ELR (cell line): ENCODE results near the gene CD69.
"Not testable (repeated sequence)": the region's sequence is repeated elsewhere in the genome, so short reads cannot be mapped to it uniquely, and the experiment has no call there.

ENCODE experiments used
- DNase-seq: peaks from one replicate; pipeline ENCODE4 v3.0.0-alpha.2; 2015; ENCODE audit warnings: low read depth

The CD69 gene

DNA sequence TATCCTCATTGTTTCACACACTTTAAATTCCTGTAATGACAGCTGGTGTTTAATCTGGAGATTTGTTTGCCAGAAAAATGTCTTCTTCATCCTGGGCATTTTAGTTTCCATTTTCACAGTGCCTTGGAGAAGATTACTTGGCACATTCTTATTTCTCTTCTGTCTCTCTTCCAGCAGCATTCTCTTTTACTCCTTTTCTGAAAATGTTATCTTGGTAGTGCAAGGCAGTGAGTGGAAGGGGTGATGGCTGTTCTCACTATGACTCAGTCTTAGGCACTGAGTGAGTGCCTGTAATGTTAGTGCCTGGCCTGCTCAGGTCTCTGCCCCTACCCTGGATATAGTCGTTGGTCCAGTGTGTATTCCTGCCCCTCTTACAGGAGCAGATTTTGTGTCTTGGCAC, 40.9 kb downstream of the CD69 start:
- DNase-seq = no peak

GRCh38 chr12:9718968-9719367, 41.7 kb downstream of the CD69 start:
- no peak for DNase-seq

- DNase-seq = no peak
Measured at GRCh38 chr12:9717070-9717925, 43.4 kb downstream of the CD69 start.

DNA sequence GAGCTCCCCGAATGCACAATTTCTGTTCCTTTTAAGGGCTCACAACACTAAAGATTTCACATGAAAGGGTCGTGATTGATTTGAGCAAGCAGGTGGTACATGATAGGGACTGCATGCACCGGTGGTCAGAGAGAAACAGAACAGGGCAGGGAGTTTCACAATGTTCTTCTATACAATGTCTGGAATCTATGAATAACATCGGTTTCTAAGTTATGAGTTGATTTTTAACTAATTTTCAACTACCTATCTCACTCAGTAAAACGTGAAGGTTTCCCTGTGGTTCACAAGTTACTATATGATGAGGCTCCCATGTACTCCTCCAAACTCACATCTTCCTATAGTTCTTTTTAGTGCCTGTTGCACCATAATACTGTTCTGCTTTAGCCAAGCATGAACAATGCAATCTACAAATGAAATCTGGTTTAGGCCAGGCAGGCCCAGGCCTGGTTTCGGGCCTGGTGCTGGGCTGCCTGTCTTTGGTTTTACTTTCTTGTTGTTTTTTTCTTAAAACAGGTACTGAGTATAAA, 47.6 kb downstream of the CD69 start:
- DNase-seq = not testable (repeated sequence)

DNA sequence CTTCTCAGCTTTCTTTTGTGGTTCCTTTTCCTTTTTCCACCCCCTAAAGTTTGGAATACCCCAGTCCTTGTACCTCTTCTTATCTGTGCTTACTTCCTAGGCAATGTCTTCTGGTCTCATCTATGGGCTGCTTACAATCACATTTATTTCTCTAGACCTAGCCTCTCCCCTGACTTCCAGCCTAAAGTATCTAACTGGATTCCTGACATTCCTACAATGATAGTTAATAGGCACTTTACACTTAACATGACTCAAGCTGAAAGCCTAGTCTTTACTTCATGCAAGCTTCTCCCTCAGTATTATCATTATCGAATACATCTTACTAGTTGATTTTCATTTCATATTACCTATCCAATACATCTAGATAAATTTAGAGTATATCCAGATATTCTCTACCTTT, 49.0 kb downstream of the CD69 start:
- peak; percentile 6 for DNase-seq

GRCh38 chr12:9710584-9711375, 49.9 kb downstream of the CD69 start:
- no peak for DNase-seq

GRCh38 chr12:9708853-9709252, 51.8 kb downstream of the CD69 start:
- no peak for DNase-seq

DNA sequence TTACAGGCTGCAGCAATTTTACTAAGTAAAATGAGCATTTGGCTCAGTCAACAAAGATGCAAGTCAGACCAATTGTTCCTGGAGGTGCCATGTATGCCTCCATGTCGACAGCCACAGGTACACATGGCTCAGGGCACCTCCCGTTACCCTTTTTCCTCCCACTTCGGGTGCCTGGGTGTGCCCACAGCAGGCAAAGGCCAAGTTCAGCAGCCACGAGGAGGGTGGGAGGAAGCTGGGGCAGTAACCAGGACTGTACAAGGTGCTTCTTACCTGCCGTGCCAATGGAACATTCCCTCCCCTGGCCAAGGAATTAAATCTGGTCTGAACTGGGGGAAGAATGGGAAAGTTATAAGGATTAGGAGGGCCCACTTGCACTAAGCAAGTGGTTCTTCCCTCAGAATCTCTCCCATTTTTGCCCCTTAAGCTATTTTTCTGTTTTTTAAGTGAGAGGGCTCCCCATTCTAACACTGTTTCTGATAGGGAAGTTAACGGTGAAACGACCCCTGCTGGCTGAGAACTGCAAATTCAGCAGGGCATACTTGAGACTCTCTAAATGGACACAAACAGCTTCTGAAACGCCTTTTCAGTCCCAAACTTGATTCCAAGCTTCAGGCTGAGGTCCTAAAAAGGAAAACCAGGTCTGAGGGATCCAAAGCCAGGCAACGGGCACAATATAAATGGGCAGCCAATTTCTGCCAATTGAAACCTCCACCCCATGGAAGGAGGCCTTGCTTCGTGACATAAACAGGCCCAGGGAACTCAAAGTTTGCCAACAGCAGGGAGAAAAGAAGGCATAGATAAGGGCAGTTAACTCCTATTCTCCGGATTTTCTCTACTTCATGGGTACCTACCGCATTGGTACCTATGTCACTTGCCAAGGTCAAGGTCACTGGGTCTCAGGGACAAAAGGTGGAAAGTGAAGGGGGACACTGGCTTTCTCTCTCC, 52.6 kb downstream of the CD69 start:
- peak; percentile 68 for DNase-seq

GRCh38 chr12:9707356-9707755, 53.3 kb downstream of the CD69 start:
- no peak for DNase-seq

DNA sequence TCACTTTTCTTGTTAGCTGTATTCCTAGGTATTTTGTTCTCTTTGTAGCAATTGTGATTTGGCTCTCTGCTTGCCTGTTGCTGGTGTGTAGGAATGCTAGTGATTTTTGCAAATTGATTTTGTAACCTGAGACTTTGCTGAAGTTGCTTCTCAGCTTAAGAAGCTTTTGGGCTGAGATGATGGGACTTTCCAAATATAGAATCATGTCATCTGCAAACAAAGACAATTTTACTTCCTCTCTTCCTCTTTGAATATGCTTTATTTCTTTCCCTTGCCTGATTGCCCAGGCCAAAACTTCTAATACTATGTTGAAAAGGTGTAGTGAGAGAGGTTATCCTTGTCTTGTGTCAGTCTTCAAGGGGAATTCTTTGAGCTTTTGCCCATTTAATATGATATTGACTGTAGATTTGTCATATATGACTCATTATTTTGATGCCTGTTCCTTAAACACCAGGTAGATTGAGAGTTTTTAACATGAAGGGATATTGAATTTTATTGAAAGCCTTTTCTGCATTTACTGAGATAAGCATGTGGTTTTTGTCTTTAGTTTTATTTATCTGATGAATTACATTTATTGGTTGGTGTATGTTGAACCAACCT, 54.5 kb downstream of the CD69 start:
- DNase-seq = no peak

DNA sequence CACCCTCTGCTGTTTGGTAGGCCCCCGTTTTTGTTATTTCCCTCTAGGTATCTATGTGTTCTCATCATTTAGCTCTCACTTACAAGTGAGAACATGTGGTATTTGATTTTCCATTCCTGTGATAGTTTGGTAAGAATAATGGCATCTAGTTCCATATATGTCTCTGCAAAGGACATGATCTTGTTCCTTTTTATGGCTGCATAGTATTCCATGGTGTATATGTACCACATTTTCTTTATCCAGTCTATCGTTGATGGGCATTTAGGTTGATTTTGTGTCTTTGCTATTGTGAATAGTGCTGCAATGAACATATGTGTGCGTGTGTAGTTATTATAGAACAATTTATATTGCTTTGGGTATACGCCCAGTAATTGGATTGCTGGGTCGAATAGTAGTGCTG, 56.1 kb downstream of the CD69 start:
- DNase-seq = not testable (repeated sequence)
